ENCODE data around the gene MRPS14.

DNA sequence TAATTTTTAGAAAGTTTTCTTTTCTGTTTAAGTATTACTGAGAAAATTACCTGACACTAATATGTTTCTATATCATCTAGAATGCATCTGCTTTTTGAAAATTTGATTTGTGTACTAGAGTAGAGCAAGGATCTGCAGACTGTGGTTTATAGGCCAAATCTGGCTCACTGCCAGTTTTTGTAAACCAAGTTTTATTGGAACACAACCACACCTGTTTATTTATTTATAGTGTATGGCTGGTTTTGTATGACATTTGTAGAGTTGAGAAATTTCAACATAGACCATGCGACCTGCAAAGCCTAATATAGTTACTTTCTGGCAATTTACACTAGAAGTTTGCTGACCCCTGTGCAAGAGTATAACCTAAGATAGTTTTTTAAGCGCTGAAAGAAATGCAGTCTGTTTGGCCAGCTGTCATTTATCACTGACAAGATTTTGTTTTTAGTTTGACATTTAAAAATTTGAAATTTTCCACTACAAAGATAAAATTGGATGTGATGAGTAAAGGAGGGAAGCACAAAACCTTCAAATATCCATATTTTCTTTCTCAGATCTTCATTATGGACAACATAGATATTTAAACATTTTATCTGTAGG, 59.6 kb downstream of the MRPS14 start:
- TF ChIP-seq, protein P1, sequence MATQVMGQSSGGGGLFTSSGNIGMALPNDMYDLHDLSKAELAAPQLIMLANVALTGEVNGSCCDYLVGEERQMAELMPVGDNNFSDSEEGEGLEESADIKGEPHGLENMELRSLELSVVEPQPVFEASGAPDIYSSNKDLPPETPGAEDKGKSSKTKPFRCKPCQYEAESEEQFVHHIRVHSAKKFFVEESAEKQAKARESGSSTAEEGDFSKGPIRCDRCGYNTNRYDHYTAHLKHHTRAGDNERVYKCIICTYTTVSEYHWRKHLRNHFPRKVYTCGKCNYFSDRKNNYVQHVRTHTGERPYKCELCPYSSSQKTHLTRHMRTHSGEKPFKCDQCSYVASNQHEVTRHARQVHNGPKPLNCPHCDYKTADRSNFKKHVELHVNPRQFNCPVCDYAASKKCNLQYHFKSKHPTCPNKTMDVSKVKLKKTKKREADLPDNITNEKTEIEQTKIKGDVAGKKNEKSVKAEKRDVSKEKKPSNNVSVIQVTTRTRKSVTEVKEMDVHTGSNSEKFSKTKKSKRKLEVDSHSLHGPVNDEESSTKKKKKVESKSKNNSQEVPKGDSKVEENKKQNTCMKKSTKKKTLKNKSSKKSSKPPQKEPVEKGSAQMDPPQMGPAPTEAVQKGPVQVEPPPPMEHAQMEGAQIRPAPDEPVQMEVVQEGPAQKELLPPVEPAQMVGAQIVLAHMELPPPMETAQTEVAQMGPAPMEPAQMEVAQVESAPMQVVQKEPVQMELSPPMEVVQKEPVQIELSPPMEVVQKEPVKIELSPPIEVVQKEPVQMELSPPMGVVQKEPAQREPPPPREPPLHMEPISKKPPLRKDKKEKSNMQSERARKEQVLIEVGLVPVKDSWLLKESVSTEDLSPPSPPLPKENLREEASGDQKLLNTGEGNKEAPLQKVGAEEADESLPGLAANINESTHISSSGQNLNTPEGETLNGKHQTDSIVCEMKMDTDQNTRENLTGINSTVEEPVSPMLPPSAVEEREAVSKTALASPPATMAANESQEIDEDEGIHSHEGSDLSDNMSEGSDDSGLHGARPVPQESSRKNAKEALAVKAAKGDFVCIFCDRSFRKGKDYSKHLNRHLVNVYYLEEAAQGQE (IDR thresholded peaks at IDR 0.05; ENCODE audit: low read depth): no peak
- TF ChIP-seq EZH2phosphoT487 (IDR thresholded peaks at IDR 0.05; ENCODE audit: borderline replicate concordance): no peak
- TF ChIP-seq, protein P2, sequence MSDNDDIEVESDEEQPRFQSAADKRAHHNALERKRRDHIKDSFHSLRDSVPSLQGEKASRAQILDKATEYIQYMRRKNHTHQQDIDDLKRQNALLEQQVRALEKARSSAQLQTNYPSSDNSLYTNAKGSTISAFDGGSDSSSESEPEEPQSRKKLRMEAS (IDR thresholded peaks at IDR 0.05): no peak
- TF ChIP-seq, protein P3, sequence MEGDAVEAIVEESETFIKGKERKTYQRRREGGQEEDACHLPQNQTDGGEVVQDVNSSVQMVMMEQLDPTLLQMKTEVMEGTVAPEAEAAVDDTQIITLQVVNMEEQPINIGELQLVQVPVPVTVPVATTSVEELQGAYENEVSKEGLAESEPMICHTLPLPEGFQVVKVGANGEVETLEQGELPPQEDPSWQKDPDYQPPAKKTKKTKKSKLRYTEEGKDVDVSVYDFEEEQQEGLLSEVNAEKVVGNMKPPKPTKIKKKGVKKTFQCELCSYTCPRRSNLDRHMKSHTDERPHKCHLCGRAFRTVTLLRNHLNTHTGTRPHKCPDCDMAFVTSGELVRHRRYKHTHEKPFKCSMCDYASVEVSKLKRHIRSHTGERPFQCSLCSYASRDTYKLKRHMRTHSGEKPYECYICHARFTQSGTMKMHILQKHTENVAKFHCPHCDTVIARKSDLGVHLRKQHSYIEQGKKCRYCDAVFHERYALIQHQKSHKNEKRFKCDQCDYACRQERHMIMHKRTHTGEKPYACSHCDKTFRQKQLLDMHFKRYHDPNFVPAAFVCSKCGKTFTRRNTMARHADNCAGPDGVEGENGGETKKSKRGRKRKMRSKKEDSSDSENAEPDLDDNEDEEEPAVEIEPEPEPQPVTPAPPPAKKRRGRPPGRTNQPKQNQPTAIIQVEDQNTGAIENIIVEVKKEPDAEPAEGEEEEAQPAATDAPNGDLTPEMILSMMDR (IDR thresholded peaks at IDR 0.05 in 2 of 3, conservative IDR thresholded peaks at IDR 0.05 in 1 of 3; ENCODE audit: borderline replicate concordance in 1 of 3, insufficient read depth in 1 of 3, low read depth in 2 of 3, low read length in 2 of 3): no peak

All from HCT116 (cell line).